Trophoblast cell (in vitro differentiated cells and primary cell): Measurements from ENCODE around the gene PLA2G2F.

Source experiments
- DNase-seq, 2 donors: peaks; one replicate each; pipeline ENCODE4 v3.0.0-alpha.2; 2016
- H2AFZ ChIP-seq: 2 replicates; pipeline ENCODE4 v1.6.1; 2013; ENCODE audit warnings: low read length, moderate library complexity, mild to moderate bottlenecking; ENCODE audit not compliant: insufficient read depth, poor library complexity
- H2AK5ac ChIP-seq: 2 replicates; pipeline ENCODE4 v1.6.1; 2013; ENCODE audit warnings: mild to moderate bottlenecking, low read length
- H2BK120ac ChIP-seq: 2 replicates; pipeline ENCODE4 v1.6.1; 2013; ENCODE audit warnings: low read length, mild to moderate bottlenecking, moderate library complexity; ENCODE audit not compliant: insufficient read depth, poor library complexity
- H2BK12ac ChIP-seq: 2 replicates; pipeline ENCODE4 v1.6.1; 2013; ENCODE audit warnings: mild to moderate bottlenecking, low read length, moderate library complexity
- H2BK5ac ChIP-seq: 2 replicates; pipeline ENCODE4 v1.6.1; 2013; ENCODE audit warnings: low read length, low read depth, moderate library complexity, mild to moderate bottlenecking; ENCODE audit not compliant: poor library complexity
- H3K14ac ChIP-seq: 2 replicates; pipeline ENCODE4 v1.6.1; 2013; ENCODE audit warnings: mild to moderate bottlenecking, low read length
- H3K18ac ChIP-seq: 2 replicates; pipeline ENCODE4 v1.6.1; 2013; ENCODE audit warnings: mild to moderate bottlenecking, low read length
- H3K23ac ChIP-seq: 2 replicates; pipeline ENCODE4 v1.6.1; 2013; ENCODE audit warnings: low read length
- H3K27ac ChIP-seq: 2 replicates; pipeline ENCODE4 v1.5.1; 2013; ENCODE audit warnings: low read depth, mild to moderate bottlenecking, inconsistent platforms, low read length, moderate library complexity
- H3K27me3 ChIP-seq: 2 replicates; pipeline ENCODE4 v1.6.1; 2013; ENCODE audit warnings: inconsistent platforms, mild to moderate bottlenecking, low read length, moderate library complexity; ENCODE audit not compliant: insufficient read depth
- H3K36me3 ChIP-seq, 2 experiments: 1 replicate in 1 of 2; 2 replicates in 1 of 2; pipeline ENCODE4 v1.6.1; 2013; ENCODE audit warnings: low read length in 2 of 2, mild to moderate bottlenecking in 2 of 2, moderate library complexity in 1 of 2; ENCODE audit not compliant: insufficient read depth in 2 of 2, control insufficient read depth in 1 of 2
- H3K4ac ChIP-seq: 2 replicates; pipeline ENCODE4 v1.6.1; 2013; ENCODE audit warnings: low read depth, mild to moderate bottlenecking, low read length, moderate library complexity
- H3K4me1 ChIP-seq, 2 experiments: 1 replicate in 1 of 2; 2 replicates in 1 of 2; pipeline ENCODE4 v1.6.1; 2013; ENCODE audit warnings: low read length in 2 of 2, mild to moderate bottlenecking in 2 of 2, moderate library complexity in 1 of 2; ENCODE audit not compliant: insufficient read depth in 2 of 2, control insufficient read depth in 1 of 2
- H3K4me2 ChIP-seq: 2 replicates; pipeline ENCODE4 v1.6.1; 2013; ENCODE audit warnings: inconsistent platforms, mild to moderate bottlenecking, low read length, moderate library complexity
- H3K4me3 ChIP-seq: 2 replicates; pipeline ENCODE4 v1.5.1; 2013; ENCODE audit warnings: mild to moderate bottlenecking, low read depth, low read length, inconsistent platforms
- H3K79me1 ChIP-seq: one replicate; pipeline ENCODE4 v1.6.1; 2013; ENCODE audit warnings: low read length
- H3K79me2 ChIP-seq: 2 replicates; pipeline ENCODE4 v1.6.1; 2013; ENCODE audit warnings: low read length, mild to moderate bottlenecking; ENCODE audit not compliant: control insufficient read depth, insufficient read depth, poor library complexity
- H3K9ac ChIP-seq: 2 replicates; pipeline ENCODE4 v1.6.1; 2013; ENCODE audit warnings: mild to moderate bottlenecking, low read length
- H3K9me3 ChIP-seq: 2 replicates; pipeline ENCODE4 v1.6.1; 2013; ENCODE audit warnings: low read depth, mild to moderate bottlenecking, control low read depth, inconsistent platforms, low read length; ENCODE audit not compliant: insufficient read depth
- H4K12ac ChIP-seq: 2 replicates; pipeline ENCODE4 v1.6.1; 2013; ENCODE audit warnings: low read depth, mild to moderate bottlenecking, low read length, moderate library complexity
- H4K8ac ChIP-seq: 2 replicates; pipeline ENCODE4 v1.6.1; 2013; ENCODE audit warnings: low read depth, mild to moderate bottlenecking, low read length, moderate library complexity
- H4K91ac ChIP-seq: one replicate; pipeline ENCODE4 v1.6.1; 2013; ENCODE audit warnings: low read depth, mild to moderate bottlenecking, low read length, moderate library complexity
- whole genome bisulfite sequencing: extraction: QIAGEN DNeasy Blood & Tissue Kit; methylation state at CpG from one replicate; pipeline ENCODE4 v1.1.7; 2013; ENCODE audit warnings: missing lambda C conversion rate; ENCODE audit not compliant: insufficient read length, insufficient coverage; ENCODE audit errors: extremely low coverage; 5-methylcytosine and 5-hydroxymethylcytosine counted together

The PLA2G2F gene

DNA sequence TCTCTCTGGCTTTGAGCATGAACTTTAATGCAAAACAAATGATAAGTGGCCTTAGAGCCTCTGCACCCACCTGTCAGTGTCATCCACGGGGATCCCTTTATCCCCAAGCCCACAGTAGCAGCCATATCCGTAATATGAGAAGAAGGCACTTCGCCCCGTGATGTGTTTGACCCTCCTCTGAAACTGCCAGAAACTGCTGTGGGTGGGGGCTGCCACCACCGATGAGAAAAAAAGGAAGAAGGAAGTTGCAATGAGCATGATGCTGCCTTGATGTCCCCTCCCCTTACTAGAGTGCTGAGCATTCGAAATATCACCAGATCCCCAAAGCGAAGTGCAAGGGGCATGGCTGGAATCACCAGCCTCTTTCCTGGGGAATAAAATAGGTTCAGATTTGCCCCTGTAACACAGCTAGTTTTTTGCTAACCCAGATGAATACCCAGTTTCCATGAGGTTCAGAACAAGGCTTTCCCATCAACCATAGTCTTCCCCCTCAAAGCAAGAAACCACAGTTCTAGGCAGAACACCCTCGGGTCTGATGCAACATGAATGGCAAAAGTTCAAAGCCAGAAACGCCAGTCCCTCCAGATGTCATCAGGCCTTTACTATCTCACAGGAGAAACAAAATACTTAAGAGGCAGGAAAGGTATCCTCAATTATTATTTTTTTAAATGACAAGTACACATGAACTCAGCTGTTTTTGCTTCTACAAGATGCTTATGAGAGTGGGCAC, 36.0 kb downstream of the PLA2G2F start:
- Histone ChIP-seq H3K4me2 (no peak overlapping the region), H2BK5ac (no peak overlapping the region), H3K23ac (no peak overlapping the region), H3K4me1 (peaks cover 0 to 4% of the 10 kb centered on the region in 2 experiments), H3K27ac (no peak overlapping the region), H3K18ac (no peak overlapping the region), H2AK5ac (no peak overlapping the region), H4K12ac (no peak overlapping the region), H3K79me1 (no peaks in the 10 kb centered on the region), H3K9me3 (peaks cover 5% of the 10 kb centered on the region), H3K36me3 (no peaks in the 10 kb centered on the region), H3K4me3 (no peak overlapping the region), H4K91ac (no peak overlapping the region), H2BK120ac (no peak overlapping the region), H3K14ac (no peak overlapping the region), H3K27me3 (no peaks in the 10 kb centered on the region), H3K4ac (no peak overlapping the region), H3K9ac (no peak overlapping the region), H2AFZ (no peak overlapping the region), H2BK12ac (no peak overlapping the region), H4K8ac (no peak overlapping the region), H3K79me2 (no peaks in the 10 kb centered on the region)
- no peak for DNase-seq
- WGBS: no CpG with 5 or more reads among the region's 9 CpGs

GRCh38 chr1:20178634-20179370, 39.7 kb downstream of the PLA2G2F start:
- Histone ChIP-seq H2AFZ (no peak overlapping the region), H3K4me3 (no peak overlapping the region), H3K36me3 (no peaks in the 10 kb centered on the region), H3K23ac (no peak overlapping the region), H3K4me1 (peaks cover 4 to 9% of the 10 kb centered on the region in 2 experiments), H3K27ac (no peak overlapping the region), H3K27me3 (no peaks in the 10 kb centered on the region), H3K9ac (no peak overlapping the region), H3K79me1 (no peaks in the 10 kb centered on the region), H4K12ac (no peak overlapping the region), H4K91ac (no peak overlapping the region), H3K79me2 (no peaks in the 10 kb centered on the region), H2BK5ac (no peak overlapping the region), H3K18ac (no peak overlapping the region), H3K14ac (no peak overlapping the region), H2BK120ac (no peak overlapping the region), H4K8ac (no peak overlapping the region), H2BK12ac (no peak overlapping the region), H3K4me2 (no peak overlapping the region), H3K9me3 (peaks cover 4% of the 10 kb centered on the region), H3K4ac (no peak overlapping the region), H2AK5ac (no peak overlapping the region)
- no peak for DNase-seq
- no CpG with 5 or more reads among the region's 13 CpGs for WGBS

DNA sequence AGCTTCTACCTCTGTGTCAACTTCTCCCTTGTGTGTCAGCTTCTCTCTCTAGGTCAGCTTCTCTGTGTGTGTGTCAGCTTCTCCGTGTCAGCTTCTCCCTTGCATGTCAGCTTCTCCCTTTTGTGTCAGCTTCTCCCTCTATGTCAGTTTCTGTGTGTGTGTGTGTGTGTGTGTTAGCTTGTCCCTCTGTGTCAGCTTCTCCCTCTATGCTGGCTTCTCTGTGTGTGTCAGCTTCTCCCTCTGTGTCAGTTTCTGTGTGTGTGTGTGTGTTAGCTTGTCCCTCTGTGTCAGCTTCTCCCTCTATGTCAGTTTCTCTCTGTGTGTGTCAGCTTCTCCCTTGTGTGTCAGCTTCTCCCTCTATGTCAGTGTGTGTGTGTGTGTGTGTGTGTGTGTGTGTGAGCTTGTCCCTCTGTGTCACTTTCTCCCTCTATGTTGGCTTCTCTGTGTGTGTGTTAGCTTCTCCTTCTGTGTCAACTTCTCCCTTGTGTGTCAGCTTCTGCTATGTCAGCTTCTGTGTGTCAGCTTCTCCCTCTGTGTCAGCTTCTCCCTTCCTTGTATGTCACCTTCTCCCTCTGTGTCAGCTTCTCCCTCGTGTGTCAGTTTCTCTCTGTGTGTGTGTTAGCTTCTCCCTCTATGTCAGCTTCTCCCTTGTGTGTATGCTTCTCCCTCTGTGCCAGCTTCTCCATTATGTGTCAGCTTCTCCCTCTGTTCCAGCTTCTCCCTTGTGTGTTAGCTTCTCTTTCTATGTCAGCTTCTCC, 40.4 kb downstream of the PLA2G2F start:
- Histone ChIP-seq H4K91ac (no peak overlapping the region), H2AK5ac (no peak overlapping the region), H3K27ac (no peak overlapping the region), H3K18ac (no peak overlapping the region), H3K9me3 (peaks cover 4% of the 10 kb centered on the region), H3K4me1 (peaks cover 7 to 13% of the 10 kb centered on the region in 2 experiments), H3K14ac (peak overlapping the region; percentile 9), H2BK5ac (no peak overlapping the region), H3K79me2 (no peaks in the 10 kb centered on the region), H3K23ac (no peak overlapping the region), H3K27me3 (no peaks in the 10 kb centered on the region), H4K8ac (no peak overlapping the region), H3K4ac (no peak overlapping the region), H2AFZ (no peak overlapping the region), H3K4me2 (no peak overlapping the region), H3K36me3 (no peaks in the 10 kb centered on the region), H3K79me1 (no peaks in the 10 kb centered on the region), H2BK120ac (no peak overlapping the region), H3K4me3 (no peak overlapping the region), H2BK12ac (no peak overlapping the region), H4K12ac (no peak overlapping the region), H3K9ac (no peak overlapping the region)
- WGBS: no CpG with 5 or more reads among the region's 2 CpGs
- no peak for DNase-seq

GRCh38 chr1:20180129-20180843, 41.2 kb downstream of the PLA2G2F start:
- H3K14ac ChIP-seq: no peak overlapping the region
- H3K27me3 ChIP-seq: no peaks in the 10 kb centered on the region
- H3K27ac ChIP-seq: no peak overlapping the region
- H3K36me3 ChIP-seq: no peaks in the 10 kb centered on the region
- peaks cover 4% of the 10 kb centered on the region for H3K79me1 ChIP-seq
- no peak overlapping the region for H2BK12ac ChIP-seq
- no peak overlapping the region for H3K4ac ChIP-seq
- peak in 1 of 2 donors; percentile 52 for DNase-seq
- no CpG with 5 or more reads among the region's 6 CpGs for WGBS
- H4K8ac ChIP-seq: no peak overlapping the region
- H3K23ac ChIP-seq: no peak overlapping the region
- no peak overlapping the region for H4K12ac ChIP-seq
- H3K9ac ChIP-seq: no peak overlapping the region
- no peaks in the 10 kb centered on the region for H3K79me2 ChIP-seq
- no peak overlapping the region for H4K91ac ChIP-seq
- no peak overlapping the region for H2BK5ac ChIP-seq
- peaks cover 7 to 18% of the 10 kb centered on the region in 2 experiments for H3K4me1 ChIP-seq
- H3K18ac ChIP-seq: no peak overlapping the region
- H2BK120ac ChIP-seq: no peak overlapping the region
- peaks cover 4% of the 10 kb centered on the region for H3K9me3 ChIP-seq
- no peak overlapping the region for H3K4me2 ChIP-seq
- H3K4me3 ChIP-seq: no peak overlapping the region
- H2AK5ac ChIP-seq: no peak overlapping the region
- no peak overlapping the region for H2AFZ ChIP-seq
